H1 (cell line): ENCODE results near the gene TADA1. TPM values are rescaled to one million over a fixed set of nuclear protein-coding genes. Genes with fewer than 3 reads are reported as not detected.

Experiments used
- ASH2L ChIP-seq: fragments of 200-600, 300-600 bp; sonication (generic); IDR thresholded peaks from one replicate; pipeline ENCODE4 v1.7.1; 2017; ENCODE audit warnings: low read length
- BCL11A ChIP-seq, 2 experiments: IDR thresholded peaks; one replicate each; pipeline ENCODE4 v1.6.1; 2011; ENCODE audit warnings: low read depth in 2 of 2, low read length in 2 of 2, mild to moderate bottlenecking in 2 of 2
- BRCA1 ChIP-seq: IDR thresholded peaks from 2 replicates; pipeline ENCODE4 v1.6.1; 2012; ENCODE audit warnings: low read depth, low read length, improper control_type of control experiment
- CBX5 ChIP-seq: fragments of 300-800, 300-1000 bp; sonication (generic); IDR thresholded peaks from 2 replicates; pipeline ENCODE4 v1.7.1; 2016; ENCODE audit warnings: antibody characterized with exemption, low read length, low read depth
- CREB1 ChIP-seq: IDR thresholded peaks from 2 replicates; pipeline ENCODE4 v1.6.1; 2012; ENCODE audit warnings: inconsistent platforms
- EGR1 ChIP-seq: IDR thresholded peaks from 2 replicates; pipeline ENCODE4 v1.6.1; 2011; ENCODE audit warnings: low read depth, low read length, borderline replicate concordance
- EZH2 ChIP-seq: fragments of 200-600 bp; sonication (generic); IDR thresholded peaks from 2 replicates; pipeline ENCODE4 v1.7.1; 2012; ENCODE audit warnings: low read depth, mild to moderate bottlenecking, moderate library complexity, low read length, inconsistent platforms; ENCODE audit not compliant: severe bottlenecking
- GABPA ChIP-seq: IDR thresholded peaks from 2 replicates; pipeline ENCODE4 v1.6.1; 2011; ENCODE audit warnings: mild to moderate bottlenecking, low read length, moderate library complexity, borderline replicate concordance; ENCODE audit not compliant: insufficient read depth
- JUND ChIP-seq: IDR thresholded peaks from 2 replicates; pipeline ENCODE4 v1.6.1; 2011; ENCODE audit warnings: mild to moderate bottlenecking, improper control_type of control experiment, low read length
- KDM5A ChIP-seq: fragments of 200-600 bp; IDR thresholded peaks from 2 replicates; pipeline ENCODE4 v1.7.1; 2012; ENCODE audit warnings: mild to moderate bottlenecking, low read length, inconsistent platforms, mixed read lengths
- NRF1 ChIP-seq: IDR thresholded peaks from 2 replicates; pipeline ENCODE4 v1.6.1; 2011; ENCODE audit warnings: mild to moderate bottlenecking, low read depth, low read length, improper control_type of control experiment
- PHF8 ChIP-seq: fragments of 200-600 bp; sonication (generic); conservative IDR thresholded peaks from 2 replicates; pipeline ENCODE4 v1.7.1; 2012; ENCODE audit warnings: low read depth, mild to moderate bottlenecking, inconsistent platforms, low read length, moderate library complexity
- POLR2A ChIP-seq, 2 experiments: IDR thresholded peaks; 1 replicate in 1 of 2; 2 replicates in 1 of 2; pipeline ENCODE4 v1.6.1; 2011; ENCODE audit warnings: low read depth in 2 of 2, low read length in 2 of 2, mild to moderate bottlenecking in 2 of 2; ENCODE audit errors: control extremely low read depth in 1 of 2
- POLR2AphosphoS5 ChIP-seq: IDR thresholded peaks from 2 replicates; pipeline ENCODE4 v1.6.1; 2011; ENCODE audit warnings: low read depth, low read length
- RBBP5 ChIP-seq: IDR thresholded peaks from 2 replicates; pipeline ENCODE4 v1.7.1; 2012; ENCODE audit warnings: low read depth, mild to moderate bottlenecking, inconsistent platforms, low read length, moderate library complexity, borderline replicate concordance
- SAP30 ChIP-seq: fragments of 300-600 bp; sonication (generic); IDR thresholded peaks from 2 replicates; pipeline ENCODE4 v1.7.1; 2012; ENCODE audit warnings: low read length, moderate library complexity, mild to moderate bottlenecking, inconsistent platforms; ENCODE audit not compliant: insufficient read depth, insufficient replicate concordance
- SP1 ChIP-seq: IDR thresholded peaks from 2 replicates; pipeline ENCODE4 v1.6.1; 2011; ENCODE audit warnings: low read depth, low read length
- SP2 ChIP-seq: IDR thresholded peaks from 2 replicates; pipeline ENCODE4 v1.6.1; 2012; ENCODE audit warnings: mild to moderate bottlenecking, low read length, inconsistent platforms
- TAF1 ChIP-seq: IDR thresholded peaks from 2 replicates; pipeline ENCODE4 v1.6.1; 2011; ENCODE audit warnings: mild to moderate bottlenecking, low read depth, low read length
- ZNF274 ChIP-seq: IDR thresholded peaks from 2 replicates; pipeline ENCODE4 v1.7.0; 2012; ENCODE audit warnings: low read length, borderline replicate concordance; ENCODE audit errors: extremely low read depth
- polyA plus RNA-seq, 7 experiments: library from polyadenylated mRNA; depleted of rRNA in 3 of 7; stranded (reverse) in 5 of 7; unstranded in 2 of 7; fragments of >200 nt in 5 of 7; fragments of 200-250 nt in 2 of 7; gene quantifications; 1 replicate in 5 of 7; 2 replicates in 1 of 7; 4 replicates in 1 of 7; pipeline versions ENCODE4 v1.2.1 to v1.2.3, GENCODE V29; 2011 to 2013; ENCODE audit warnings: missing spikeins in 2 of 7, mixed read lengths in 2 of 7
- total RNA-seq: library from RNA; stranded (reverse); fragmentation: NEBNext Ultra II Directional; extraction: Animal tissue kit (Norgen Biotek cat#: 25700); gene quantifications from 2 replicates; pipeline ENCODE4 v1.2.1, GENCODE V29; 2021
- TF ChIP-seq, protein P1 (sequence below): IDR thresholded peaks from 2 replicates; pipeline ENCODE4 v1.6.1; 2012; ENCODE audit warnings: inconsistent platforms
- TF ChIP-seq, protein P2 (sequence below): IDR thresholded peaks from 2 replicates; pipeline ENCODE4 v1.6.1; 2012; ENCODE audit warnings: inconsistent platforms
- TF ChIP-seq, protein P3 (sequence below): IDR thresholded peaks from 2 replicates; pipeline ENCODE4 v1.6.1; 2011; ENCODE audit warnings: low read depth, mild to moderate bottlenecking, low read length; ENCODE audit not compliant: insufficient read depth

TADA1 gene
- total and polyA plus RNA-seq, 2 of the 8 experiments (the other 6 are each of a cell fraction or from before 2014, with no cell fraction given) = 21.1 to 23.6 TPM

GRCh38 chr1:166838766-166839599 lies 37.1 kb downstream of the TADA1 start, which contains the start of gene POGK (continued):
- no peak for TF ChIP-seq BCL11A (IDR thresholded peaks at IDR 0.05; ENCODE audit: low read depth in 2 of 2, low read length in 2 of 2)
- TF ChIP-seq, protein P1, sequence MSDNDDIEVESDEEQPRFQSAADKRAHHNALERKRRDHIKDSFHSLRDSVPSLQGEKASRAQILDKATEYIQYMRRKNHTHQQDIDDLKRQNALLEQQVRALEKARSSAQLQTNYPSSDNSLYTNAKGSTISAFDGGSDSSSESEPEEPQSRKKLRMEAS = peak; percentile 96
- peak; percentile 82 for TF ChIP-seq RBBP5
- TF ChIP-seq, protein P2, sequence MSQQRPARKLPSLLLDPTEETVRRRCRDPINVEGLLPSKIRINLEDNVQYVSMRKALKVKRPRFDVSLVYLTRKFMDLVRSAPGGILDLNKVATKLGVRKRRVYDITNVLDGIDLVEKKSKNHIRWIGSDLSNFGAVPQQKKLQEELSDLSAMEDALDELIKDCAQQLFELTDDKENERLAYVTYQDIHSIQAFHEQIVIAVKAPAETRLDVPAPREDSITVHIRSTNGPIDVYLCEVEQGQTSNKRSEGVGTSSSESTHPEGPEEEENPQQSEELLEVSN = peak; percentile 77
- 0 out of 2 replicates have a peak, but pooled peaks have one; percentile 22 for TF ChIP-seq EGR1
- TF ChIP-seq EZH2 = no peak
- TF ChIP-seq CREB1 = no peak; the same call in 1 of the 2 replicates
- peak; percentile 78 for TF ChIP-seq PHF8
- no peak for TF ChIP-seq SP2
- no peak for TF ChIP-seq SP1
- TF ChIP-seq KDM5A = no peak
- peak; percentile 73 for TF ChIP-seq TAF1
- no peak for TF ChIP-seq BRCA1
- TF ChIP-seq GABPA = no peak
- no peak for TF ChIP-seq SAP30
- TF ChIP-seq ZNF274 = no peak
- no peak for TF ChIP-seq CBX5
- peak; percentile 76 for TF ChIP-seq ASH2L
- TF ChIP-seq POLR2A (IDR thresholded peaks at IDR 0.05; ENCODE audit: control extremely low read depth in 1 of 2, low read depth in 2 of 2, low read length in 2 of 2) = peak in 1 of 2 experiments; percentile 67; a peak in 1 of 3 replicates
- peak; percentile 83 for TF ChIP-seq POLR2AphosphoS5
- TF ChIP-seq NRF1 = no peak
- TF ChIP-seq, protein P3, sequence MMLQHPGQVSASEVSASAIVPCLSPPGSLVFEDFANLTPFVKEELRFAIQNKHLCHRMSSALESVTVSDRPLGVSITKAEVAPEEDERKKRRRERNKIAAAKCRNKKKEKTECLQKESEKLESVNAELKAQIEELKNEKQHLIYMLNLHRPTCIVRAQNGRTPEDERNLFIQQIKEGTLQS = no peak
- no peak; the same call in 1 of the 2 replicates for TF ChIP-seq JUND
